Measurements from ENCODE around the gene HBZ. TPM values are rescaled to one million over a fixed set of nuclear protein-coding genes. Genes with fewer than 3 reads are reported as not detected.

The HBZ gene
- total and polyA plus RNA-seq, 9 of the 15 experiments (the other 6 are each of a cell fraction or from before 2014, with no cell fraction given): 58.0 to 610 (median 113) TPM

DNA sequence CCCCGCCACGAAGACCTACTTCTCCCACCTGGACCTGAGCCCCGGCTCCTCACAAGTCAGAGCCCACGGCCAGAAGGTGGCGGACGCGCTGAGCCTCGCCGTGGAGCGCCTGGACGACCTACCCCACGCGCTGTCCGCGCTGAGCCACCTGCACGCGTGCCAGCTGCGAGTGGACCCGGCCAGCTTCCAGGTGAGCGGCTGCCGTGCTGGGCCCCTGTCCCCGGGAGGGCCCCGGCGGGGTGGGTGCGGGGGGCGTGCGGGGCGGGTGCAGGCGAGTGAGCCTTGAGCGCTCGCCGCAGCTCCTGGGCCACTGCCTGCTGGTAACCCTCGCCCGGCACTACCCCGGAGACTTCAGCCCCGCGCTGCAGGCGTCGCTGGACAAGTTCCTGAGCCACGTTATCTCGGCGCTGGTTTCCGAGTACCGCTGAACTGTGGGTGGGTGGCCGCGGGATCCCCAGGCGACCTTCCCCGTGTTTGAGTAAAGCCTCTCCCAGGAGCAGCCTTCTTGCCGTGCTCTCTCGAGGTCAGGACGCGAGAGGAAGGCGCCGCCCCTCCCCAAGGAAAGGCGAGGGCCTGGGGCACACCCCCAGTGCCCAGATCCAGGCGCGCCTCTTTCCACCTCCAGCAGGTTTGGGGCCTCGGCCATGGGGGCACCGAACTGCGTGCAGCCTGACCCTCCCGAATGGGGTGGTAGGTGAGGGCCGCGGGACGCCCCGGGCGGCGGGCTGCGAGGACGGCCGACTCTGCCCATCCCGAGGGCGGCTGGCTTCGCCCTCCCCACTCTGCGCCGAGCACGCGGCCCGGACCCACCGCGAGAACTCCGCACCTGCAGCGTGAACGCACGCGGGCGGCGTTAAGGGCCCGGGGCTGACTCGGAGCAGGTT is 28.5 kb downstream of the HBZ start (continued):
- TF ChIP-seq, protein P1, sequence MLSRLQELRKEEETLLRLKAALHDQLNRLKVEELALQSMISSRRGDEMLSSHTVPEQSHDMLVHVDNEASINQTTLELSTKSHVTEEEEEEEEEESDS (CRISPR knock-in tag; IDR thresholded peaks at IDR 0.05): no peak
- TF ChIP-seq HNRNPK (IDR thresholded peaks at IDR 0.05; ENCODE audit: low read depth, low read length, poor library complexity, severe bottlenecking) (no peak), MTA3 (IDR thresholded peaks at IDR 0.05; ENCODE audit: borderline replicate concordance) (peak; percentile 93), SMAD3 (CRISPR knock-in tag; conservative IDR thresholded peaks at IDR 0.05) (no peak), ASH1L (IDR thresholded peaks at IDR 0.05; ENCODE audit: borderline replicate concordance, low read depth, partially characterized antibody) (no peak), DNMT1 (IDR thresholded peaks at IDR 0.05) (no peak), SLC30A9 (CRISPR knock-in tag; IDR thresholded peaks at IDR 0.05) (no peak), CREB1 (IDR thresholded peaks at IDR 0.05) (no peak), CREB1 (CRISPR knock-in tag; IDR thresholded peaks at IDR 0.05) (peak; percentile 93), POLR2A (conservative IDR thresholded peaks at IDR 0.05) (peak; percentile 70), ZNF57 (CRISPR knock-in tag; IDR thresholded peaks at IDR 0.05) (no peak), HDAC2 (IDR thresholded peaks at IDR 0.05) (peak; percentile 42; the same call in 1 of the 2 replicates), PPARD (CRISPR knock-in tag; IDR thresholded peaks at IDR 0.05) (no peak), MYNN (IDR thresholded peaks at IDR 0.05) (no peak), MYNN (CRISPR knock-in tag; IDR thresholded peaks at IDR 0.05) (no peak), MAZ (CRISPR knock-in tag; conservative IDR thresholded peaks at IDR 0.05 in 1 of 2, IDR thresholded peaks at IDR 0.05 in 1 of 2) (peak; percentile 87 to 96), TGIF2 (CRISPR knock-in tag; IDR thresholded peaks at IDR 0.05) (peak; percentile 98), ZC3H8 (IDR thresholded peaks at IDR 0.05) (no peak), RBM39 (optimal IDR thresholded peaks at IDR 0.05; ENCODE audit: low read depth, low read length) (peak; percentile 80), HNRNPUL1 (IDR thresholded peaks at IDR 0.05; ENCODE audit: low read length) (no peak), FOXJ2 (tag; IDR thresholded peaks at IDR 0.05) (no peak), PHTF2 (CRISPR knock-in tag; IDR thresholded peaks at IDR 0.05) (no peak)
- TF ChIP-seq, protein P2, sequence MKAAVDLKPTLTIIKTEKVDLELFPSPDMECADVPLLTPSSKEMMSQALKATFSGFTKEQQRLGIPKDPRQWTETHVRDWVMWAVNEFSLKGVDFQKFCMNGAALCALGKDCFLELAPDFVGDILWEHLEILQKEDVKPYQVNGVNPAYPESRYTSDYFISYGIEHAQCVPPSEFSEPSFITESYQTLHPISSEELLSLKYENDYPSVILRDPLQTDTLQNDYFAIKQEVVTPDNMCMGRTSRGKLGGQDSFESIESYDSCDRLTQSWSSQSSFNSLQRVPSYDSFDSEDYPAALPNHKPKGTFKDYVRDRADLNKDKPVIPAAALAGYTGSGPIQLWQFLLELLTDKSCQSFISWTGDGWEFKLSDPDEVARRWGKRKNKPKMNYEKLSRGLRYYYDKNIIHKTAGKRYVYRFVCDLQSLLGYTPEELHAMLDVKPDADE (conservative IDR thresholded peaks at IDR 0.05; ENCODE audit: control insufficient read depth, low read depth, low read length): no peak; the same call in 1 of the 2 replicates
- TF ChIP-seq, protein P3, sequence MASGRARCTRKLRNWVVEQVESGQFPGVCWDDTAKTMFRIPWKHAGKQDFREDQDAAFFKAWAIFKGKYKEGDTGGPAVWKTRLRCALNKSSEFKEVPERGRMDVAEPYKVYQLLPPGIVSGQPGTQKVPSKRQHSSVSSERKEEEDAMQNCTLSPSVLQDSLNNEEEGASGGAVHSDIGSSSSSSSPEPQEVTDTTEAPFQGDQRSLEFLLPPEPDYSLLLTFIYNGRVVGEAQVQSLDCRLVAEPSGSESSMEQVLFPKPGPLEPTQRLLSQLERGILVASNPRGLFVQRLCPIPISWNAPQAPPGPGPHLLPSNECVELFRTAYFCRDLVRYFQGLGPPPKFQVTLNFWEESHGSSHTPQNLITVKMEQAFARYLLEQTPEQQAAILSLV (tag; IDR thresholded peaks at IDR 0.05): no peak
- TF ChIP-seq, protein P4, sequence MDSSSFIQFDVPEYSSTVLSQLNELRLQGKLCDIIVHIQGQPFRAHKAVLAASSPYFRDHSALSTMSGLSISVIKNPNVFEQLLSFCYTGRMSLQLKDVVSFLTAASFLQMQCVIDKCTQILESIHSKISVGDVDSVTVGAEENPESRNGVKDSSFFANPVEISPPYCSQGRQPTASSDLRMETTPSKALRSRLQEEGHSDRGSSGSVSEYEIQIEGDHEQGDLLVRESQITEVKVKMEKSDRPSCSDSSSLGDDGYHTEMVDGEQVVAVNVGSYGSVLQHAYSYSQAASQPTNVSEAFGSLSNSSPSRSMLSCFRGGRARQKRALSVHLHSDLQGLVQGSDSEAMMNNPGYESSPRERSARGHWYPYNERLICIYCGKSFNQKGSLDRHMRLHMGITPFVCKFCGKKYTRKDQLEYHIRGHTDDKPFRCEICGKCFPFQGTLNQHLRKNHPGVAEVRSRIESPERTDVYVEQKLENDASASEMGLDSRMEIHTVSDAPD (CRISPR knock-in tag; IDR thresholded peaks at IDR 0.05): no peak
- TF ChIP-seq, protein P5, sequence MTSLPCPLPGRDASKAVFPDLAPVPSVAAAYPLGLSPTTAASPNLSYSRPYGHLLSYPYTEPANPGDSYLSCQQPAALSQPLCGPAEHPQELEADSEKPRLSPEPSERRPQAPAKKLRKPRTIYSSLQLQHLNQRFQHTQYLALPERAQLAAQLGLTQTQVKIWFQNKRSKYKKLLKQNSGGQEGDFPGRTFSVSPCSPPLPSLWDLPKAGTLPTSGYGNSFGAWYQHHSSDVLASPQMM (CRISPR knock-in tag; IDR thresholded peaks at IDR 0.05): no peak
